GM18873 (cell line): ENCODE results near the gene TEX2.

ENCODE experiments used
- ATAC-seq: cut with Tn5 transposase; IDR thresholded peaks from one replicate; pipeline ENCODE4 v1.9.1; 2021; ENCODE audit warnings: mild to moderate bottlenecking, moderate library complexity, moderate number of reproducible peaks; ENCODE audit not compliant: unreplicated experiment, low FRiP score

TEX2 gene

DNA sequence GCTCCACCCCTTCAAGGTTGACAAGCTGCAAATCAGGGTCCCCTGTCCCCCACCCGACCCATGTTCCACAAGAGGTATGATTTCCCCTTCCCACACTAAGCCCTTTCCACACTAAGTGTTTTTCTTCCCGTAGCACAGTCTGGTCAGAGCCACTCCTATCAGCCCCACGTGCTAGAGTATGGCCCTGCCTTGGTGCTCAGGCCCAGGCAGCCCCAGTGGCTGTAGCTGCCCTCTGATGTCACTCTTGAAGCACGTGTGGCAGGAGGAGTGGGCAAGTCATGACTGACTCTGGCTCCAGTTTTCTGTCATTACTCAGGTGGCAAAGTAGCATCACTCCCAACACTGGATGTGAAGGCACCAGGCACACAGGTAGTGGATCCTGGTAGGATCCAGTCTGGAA lies 97.7 kb downstream of the TEX2 start:
- ATAC-seq = no peak

DNA sequence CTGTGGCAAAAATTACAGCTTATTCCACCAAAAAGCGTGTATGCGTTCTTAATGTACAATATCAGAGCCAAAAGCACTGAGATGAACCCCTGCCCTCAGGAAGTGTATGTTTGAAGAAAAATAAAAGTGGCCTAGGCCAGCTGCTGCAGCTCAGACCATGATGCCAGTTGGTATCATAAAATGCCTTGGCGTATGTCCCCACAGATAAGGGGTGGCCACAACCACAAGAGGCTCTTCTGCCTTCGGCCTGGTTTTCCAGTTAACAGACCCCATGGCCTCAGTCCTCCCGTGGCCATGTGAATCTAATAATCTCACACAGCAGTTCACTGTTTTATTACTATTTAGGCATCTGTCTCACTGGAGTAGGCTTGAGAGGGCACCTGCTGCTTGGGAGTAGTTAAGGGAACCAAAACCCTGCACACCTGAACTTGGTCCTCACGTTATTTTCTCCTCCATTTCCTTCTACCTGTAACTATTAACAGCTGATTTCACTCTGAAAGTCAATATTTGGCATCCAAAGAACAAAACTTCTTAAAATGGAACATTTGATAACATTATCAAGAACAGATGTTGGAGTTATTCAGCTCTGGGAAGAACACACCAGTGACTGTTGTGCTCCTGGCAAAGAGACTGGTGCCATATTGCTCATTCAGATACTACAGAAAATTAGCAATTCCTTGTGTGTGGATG lies 98.3 kb downstream of the TEX2 start:
- ATAC-seq = no peak

DNA sequence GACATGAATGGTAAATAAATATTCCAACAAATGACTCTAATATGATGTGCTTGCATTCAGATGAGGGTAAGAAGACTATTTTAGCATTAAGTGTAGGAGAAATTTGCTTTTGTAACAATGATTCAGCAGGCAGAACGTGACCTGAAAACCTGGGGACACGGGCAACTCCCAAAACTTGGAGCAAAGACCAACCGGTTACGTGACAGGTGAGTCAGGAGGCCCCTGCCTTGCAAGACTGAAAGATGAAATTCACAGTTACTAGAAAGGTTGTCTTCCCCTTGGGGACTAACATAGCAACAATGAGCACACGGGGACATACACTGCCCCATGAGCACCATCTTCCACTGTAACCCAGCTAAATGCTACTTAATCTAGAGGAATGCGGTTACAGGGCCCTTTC lies 99.6 kb downstream of the TEX2 start:
- no peak for ATAC-seq

DNA sequence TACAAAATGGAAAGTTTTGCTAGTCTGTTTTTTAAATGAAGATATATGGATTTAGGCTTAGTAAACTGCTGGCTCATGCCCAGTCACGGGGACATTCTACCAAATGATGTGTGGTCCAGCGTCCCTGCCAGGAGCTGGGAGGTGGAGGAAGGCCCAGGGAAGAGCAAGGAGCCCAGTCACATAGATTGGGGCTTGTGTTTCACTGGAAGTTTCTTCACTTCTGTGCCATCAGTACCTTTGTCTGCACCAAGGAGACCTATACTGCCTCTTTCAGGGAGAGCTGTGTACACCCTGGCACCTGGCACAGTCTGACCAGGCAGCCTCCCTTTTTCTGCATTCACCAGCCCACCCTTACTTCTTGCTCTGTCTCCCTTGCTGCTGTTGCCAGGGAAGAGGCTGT lies 100.5 kb downstream of the TEX2 start:
- no peak for ATAC-seq

DNA sequence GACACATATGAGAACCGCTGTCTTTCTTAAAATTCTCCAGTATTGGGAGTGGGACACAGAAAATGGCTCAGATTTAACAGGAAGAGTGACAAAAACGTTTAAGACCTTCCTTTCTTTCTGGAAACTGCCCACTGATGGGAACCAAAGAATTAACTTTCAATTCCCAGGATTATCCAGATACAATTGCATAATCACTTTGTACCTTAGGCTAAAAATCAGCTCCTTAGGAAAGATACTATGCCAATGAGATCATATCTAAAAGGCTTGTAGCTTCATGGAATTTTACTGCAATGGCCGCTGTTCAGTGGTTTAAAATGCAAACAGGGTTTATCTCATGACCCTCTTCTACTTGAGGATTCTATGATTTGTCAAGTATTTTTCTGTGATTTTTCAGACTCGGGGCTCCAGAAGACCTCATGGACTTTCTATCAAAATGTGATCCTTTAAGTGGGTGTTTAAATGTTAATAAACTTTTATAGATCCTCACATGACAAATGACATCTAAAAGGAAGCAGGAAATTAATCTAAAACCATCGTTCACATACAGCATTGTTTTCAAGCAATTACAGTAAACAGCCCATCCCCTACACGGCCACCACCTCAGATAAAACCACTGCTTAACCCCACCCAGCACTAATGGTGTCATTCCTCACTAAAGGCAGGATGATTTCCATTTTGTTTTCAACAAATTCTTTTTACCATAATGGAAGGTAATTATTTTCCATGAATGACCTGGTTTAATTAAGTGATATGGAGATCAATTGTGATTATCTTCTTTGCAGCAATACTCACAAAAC lies 101.5 kb downstream of the TEX2 start:
- no peak for ATAC-seq

DNA sequence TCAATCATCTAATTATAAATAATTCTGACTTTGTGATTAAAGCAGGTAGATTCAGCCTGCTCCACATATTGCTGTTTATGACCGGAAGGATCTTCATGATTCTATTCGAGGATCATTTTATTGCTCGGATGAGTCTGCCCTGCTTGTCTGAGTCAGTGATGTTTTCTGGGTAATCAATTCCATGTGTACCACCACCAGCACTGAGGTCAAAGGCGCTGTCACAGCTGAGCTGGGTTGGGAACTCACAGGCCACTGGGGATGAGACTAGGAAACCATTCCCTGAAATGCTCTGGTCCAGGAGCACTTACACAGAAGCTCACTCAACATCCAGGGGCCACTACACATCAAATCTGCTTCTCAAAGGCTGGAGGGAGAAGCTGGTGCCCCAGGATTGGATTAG lies 102.7 kb downstream of the TEX2 start:
- ATAC-seq = no peak

DNA sequence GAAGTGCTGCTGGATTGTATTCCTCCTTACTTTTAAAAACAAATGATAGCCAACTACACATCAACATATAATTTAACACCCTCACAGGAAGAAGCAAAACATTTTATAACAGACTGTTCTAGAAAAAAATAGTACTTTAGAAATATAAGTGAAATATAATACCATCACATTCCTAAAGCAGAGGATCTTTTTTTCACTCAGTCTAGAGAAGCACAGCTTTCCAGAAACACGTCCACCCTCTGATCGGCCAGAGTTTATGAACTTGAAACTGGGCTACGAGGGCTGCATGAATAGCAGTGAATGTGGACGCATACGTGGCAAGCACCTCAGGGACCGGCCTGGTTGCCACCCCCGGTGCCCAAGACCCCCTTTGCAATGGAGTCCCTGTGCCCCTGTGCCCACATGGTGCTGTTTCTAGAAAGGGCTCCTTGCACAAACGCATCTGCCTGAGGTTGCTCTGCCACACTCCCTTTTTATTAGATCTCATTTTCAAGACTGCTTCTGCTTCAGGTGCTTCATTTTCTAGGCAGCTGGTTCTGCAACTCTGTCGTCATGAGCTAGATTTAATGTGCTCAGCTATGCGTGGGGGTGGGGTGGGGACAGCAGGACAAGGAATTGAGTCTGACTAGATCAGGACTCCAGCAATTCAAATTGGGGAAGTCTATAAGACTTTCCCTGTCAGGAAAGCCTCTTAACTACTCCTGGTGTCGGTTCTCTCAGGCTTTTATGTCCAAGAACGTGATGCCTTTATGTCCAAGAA lies 104.0 kb downstream of the TEX2 start:
- ATAC-seq = no peak

DNA sequence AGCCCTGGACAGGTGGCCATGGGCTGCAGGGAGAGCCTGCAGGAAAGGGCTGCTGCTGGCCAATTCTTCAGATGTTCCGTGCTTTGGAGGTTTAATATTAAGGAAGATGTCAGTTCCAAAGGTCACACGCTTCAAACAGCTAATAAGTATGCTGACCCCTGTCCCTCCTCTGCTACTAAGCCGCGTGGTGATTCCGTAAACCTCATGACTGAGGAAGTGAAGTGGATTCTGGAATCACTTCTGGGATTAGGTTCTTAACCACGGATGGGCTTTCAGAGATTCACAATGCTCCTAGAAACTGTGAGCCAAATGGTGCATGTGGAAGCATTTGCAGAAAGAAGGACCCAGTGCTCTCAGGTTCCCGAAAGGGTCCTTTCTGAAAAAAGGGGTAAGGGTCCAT lies 104.7 kb downstream of the TEX2 start:
- ATAC-seq = no peak

DNA sequence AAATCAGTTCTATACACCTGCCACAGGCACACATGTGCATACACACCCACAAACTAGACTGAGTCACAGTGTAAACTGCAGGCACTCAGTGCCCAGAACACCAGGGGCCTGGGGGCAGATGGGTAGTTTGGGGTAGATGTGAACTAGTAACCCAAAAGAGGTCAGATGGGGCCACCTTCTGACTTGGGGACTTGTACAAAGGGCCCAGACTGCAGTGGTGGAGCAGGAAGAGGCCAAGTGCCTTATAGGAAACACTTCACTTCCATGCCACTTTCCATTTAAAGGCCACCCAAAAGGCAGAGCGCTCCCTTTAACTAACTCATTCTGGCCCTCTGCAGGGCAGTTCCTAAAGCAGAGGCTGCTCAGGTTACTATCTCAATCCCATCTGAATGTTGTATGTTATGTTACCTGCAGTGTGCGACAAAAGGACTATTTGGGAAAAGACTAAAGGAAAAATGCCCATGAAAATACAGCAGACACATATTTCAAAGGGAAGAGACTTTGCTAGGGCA lies 105.3 kb downstream of the TEX2 start:
- no peak for ATAC-seq

DNA sequence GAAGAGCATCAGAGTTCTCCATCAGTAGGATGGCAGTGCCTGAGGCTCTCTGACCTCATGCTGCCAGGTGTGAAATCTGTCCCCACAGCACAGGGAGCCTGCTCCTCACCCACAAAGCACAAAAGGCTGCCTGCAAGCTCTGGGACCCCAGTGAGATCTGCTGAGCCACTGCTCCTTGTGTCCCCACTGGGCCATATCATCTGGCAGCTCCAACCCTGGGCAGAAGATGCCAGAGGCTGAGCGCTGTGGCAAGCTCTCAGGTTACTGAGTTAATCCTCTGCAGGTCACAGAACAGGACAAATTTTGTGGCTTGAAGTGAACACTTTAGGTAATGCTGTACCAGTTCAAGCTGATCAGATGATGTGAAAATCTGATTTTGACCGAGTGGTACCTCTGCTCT lies 106.4 kb downstream of the TEX2 start:
- ATAC-seq = no peak

DNA sequence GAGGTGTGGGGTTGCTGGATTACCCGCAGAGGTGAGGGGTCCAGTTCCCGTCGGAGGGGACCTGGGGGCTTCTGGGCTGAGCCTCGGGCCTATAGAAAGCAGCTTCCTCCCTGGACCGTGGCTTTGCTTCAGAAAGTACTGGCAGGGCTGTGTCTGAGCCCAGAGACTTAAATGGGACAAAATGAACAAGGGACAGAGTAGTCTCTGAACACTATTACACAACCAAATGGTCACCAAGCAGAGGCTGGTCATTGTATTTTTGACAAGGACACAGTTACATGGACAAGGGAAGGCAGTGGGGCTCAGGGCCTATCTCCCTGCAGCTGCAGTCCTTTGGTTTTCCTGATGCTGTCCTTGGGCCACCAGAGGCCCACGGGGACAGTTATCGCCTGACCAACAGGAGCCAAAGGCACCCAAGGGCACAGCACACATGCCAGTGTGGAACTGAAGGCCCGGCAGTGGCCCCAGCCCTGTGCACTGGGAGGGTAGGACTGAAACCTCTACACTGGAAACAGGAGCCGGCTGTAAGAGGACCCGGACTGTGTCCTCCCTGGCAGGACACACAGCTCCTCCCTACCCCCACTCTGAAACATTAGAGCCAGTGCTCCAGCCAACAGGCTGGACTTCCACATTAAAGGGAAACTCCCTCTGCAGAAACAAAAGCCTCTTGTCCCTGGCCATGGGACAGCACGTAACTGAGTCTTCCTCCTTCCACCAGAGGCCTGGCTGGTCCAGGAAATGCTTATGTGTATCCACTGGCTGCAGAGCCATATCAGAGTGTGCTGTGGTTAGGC lies 107.1 kb downstream of the TEX2 start:
- no peak for ATAC-seq

DNA sequence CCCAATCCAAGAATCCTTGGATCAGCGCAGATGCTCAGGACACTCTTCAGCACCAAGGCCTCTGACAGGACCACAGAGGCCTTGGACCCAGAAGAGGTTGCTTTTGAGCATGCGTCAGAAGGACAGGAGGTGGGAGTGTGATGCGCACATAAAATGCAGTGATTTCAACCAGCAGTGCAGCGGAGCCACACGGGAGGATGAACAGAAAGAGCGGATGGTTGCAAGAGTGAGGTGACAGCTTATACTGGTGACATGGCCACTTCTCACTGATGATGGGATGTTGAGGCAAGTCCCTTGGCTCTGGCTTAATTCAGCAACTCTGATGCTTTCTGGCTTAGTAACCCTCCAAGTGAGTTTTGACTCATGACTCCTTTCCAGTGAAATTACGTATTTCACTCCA lies 107.9 kb downstream of the TEX2 start:
- no peak for ATAC-seq

DNA sequence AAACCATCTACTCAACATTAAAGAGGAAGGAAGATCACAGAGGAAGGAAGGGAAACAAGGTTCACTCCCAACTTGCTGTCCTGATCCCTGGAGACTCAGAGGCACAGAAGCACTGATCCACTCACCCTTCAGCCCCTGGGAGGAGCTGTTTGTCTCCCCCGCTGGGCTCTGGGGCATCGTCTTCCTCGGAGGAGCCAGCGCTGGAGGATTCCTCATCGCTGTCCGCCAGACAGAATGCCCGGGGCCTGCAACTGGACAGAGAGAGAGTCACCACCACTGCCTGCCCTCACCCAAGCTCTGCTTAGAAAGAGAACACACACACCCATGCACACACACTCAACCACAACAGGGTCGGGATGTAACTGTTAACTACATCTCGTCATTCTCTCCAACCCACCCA lies 108.3 kb downstream of the TEX2 start:
- no peak for ATAC-seq

DNA sequence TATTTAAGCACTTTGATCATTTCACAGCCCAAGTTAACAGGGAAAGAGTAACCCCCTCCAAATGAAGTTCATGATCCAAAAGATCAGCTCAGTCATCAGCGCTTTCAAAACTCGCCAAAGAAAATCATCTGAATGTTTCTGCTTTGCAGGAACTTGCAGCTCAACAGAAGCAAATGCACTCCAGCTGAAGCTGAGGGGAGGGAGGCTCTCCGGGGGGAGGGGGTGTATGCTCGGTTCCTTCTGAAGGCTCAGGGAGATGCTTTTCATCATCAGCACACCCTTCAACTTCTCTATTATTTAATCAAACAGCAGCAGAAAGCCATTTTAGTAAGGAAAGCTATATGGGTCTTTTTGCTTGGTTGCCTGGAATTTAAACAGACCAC lies 108.8 kb downstream of the TEX2 start:
- no peak for ATAC-seq

DNA sequence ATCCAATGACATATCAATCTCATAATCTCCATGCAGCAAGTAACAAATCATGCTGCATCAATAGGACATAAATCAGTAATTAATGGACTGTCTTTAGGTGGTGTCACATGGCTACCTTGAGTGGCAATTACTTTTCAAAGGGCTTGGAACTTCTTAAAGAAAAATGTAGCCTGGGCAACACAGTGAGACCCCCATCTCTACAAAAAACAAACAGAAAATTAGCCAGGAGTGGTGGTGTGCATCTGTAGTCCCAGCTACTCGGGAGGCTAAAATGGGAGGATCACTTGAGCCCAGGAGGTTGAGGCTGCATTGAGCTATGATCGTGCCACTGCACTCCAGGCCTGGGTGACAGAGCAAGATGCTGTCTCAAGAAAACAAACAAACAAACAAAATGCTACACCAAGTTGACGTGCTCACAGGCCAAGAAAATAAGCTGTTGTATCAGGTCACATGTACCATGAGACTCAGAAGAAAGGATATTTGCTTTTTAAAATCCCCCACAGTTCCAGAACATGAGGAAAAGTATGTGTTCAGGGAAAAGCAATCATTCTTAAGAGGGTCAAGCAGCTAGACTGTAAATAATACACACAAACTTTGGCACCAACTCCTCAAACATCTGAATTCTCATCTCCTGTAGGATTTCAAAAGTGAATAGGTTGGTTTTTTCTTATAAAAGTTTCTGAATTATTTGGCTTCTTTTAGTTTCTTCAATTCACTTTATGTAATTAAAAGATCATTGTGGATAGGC lies 109.3 kb downstream of the TEX2 start:
- no peak for ATAC-seq

DNA sequence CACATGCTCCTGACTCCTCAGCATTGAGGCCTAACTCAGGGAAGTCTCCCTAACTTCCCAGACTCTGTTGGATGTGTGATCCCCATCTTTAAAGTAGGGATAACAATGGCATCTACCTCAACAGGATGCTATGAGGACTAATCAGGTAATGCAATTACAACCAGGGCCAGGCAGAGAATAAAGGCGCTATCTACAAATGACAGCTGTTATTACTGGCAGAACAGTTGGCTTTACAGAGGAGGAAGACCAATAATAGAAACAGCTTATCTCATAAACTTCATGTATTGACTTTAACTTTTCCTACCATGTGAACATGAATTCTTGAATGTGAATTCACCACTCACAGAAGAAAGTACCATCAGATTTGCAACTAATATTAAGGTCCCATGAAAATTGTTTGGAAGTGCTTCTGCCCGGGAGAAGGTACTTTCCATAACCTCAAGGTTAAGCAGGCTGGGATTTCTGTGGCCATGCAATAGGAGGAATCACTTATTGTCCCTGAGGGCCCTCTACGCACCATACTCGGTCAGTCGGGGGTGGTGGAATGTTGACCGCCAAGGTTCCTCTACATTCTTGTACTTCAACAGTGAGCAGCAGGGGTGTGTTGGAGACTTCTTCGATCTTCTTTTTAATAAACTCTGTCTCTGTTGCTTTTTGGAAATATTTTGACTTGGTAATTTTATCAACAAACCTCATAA lies 110.5 kb downstream of the TEX2 start:
- no peak for ATAC-seq

DNA sequence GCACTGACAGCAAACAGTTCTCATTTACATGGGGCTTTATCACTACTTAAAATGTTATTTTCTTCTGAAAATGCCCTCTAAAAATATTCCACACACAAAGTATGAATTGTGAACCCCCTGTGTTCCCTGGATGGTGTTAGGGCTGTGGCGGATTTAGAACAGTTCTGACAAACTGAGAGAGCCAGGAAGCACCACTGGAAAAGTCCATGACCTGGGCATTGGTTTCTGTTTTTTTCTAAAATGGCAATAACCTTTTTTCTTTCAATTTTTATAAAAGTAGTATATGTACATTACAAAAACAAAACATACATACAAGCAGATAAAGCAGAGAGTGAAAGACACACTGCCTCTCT lies 112.1 kb downstream of the TEX2 start:
- no peak for ATAC-seq

DNA sequence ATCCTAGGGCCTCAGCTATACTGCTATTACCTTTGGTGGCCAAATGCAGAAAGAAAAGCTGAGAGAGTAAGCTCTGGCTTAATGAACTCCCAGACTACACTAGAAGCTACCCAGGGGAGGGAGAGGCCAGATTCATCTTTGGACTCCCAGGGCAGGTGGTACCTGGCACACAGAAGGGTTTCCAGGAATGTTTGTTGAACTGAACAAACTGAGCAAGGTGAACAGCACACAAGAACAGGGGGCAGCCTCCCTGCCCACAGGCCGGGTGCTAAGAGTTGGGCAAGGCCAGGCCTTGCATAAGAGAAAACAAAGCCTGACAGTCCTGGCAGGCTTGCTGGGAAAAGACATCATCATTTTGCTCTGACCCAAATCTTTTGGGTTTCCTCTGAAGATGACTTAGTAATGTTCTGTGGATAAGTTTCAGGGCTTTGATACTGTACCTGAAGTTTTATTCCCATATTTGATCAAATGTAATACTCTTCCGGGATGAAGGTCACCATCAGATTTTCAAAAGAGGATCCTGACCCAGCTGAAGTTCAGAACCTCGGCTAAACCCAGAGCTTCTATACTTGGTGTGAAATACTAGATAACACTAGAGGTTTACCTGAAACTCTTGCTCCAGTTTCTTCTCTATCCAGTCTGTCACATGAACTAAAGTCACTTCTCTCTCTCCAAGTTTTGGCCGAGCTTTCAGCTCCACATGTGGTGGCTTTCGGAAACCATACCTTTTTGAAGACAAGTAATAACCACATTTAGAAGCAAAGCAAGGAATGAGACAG lies 112.6 kb downstream of the TEX2 start:
- ATAC-seq = no peak

DNA sequence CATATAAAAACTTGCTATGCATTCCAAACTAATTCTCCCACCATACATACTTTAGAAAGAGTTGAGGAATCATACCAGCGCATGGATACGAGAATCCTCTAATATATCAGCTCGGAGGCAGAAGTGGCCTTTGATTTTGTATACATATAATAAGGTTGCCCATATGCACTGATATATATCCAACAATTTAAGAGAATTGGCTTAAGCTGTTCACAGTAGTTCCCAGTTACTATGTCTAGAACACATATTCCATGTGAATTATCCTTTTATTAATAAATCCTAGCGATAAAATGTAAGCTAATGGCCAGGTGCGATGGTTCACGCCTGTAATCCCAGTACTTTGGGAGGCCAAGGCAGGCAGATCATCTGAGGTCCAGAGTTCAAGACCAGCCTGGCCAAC lies 113.9 kb downstream of the TEX2 start:
- no peak for ATAC-seq
